T-helper 1 cell treated with Interleukin-12 subunit alpha and Interleukin-12 subunit beta and Interleukin-4 antibody, amounts not matched to agents 30 μg/mL and 1 μg/mL, for 36 hours (primary cell): Measurements from ENCODE around the gene CCDC127.

ENCODE experiments used
- H3K27ac Mint-ChIP-seq: one replicate; pipeline ENCODE4 v1.8.0; 2021; ENCODE audit warnings: mild to moderate bottlenecking, mixed read lengths
- H3K27me3 Mint-ChIP-seq: one replicate; pipeline ENCODE4 v1.8.0; 2021; ENCODE audit warnings: low read depth, mixed read lengths
- H3K36me3 Mint-ChIP-seq: one replicate; pipeline ENCODE4 v1.8.0; 2021; ENCODE audit warnings: low read depth, mixed read lengths
- H3K4me1 Mint-ChIP-seq: one replicate; pipeline ENCODE4 v1.8.0; 2021; ENCODE audit warnings: low read depth, mixed read lengths
- H3K4me3 Mint-ChIP-seq: one replicate; pipeline ENCODE4 v1.8.0; 2021; ENCODE audit warnings: mild to moderate bottlenecking, moderate library complexity, mixed read lengths
- H3K9me3 Mint-ChIP-seq: one replicate; pipeline ENCODE4 v1.8.0; 2021; ENCODE audit warnings: mixed read lengths

Gene CCDC127

GRCh38 chr5:192691-192969 lies 25.3 kb downstream of the CCDC127 start:
- H3K27me3 Mint-ChIP-seq: no peaks in the 10 kb centered on the region
- H3K4me3 Mint-ChIP-seq: no peak overlapping the region
- H3K4me1 Mint-ChIP-seq: peaks cover 8% of the 10 kb centered on the region
- no peaks in the 10 kb centered on the region for H3K9me3 Mint-ChIP-seq
- no peak overlapping the region for H3K27ac Mint-ChIP-seq
- H3K36me3 Mint-ChIP-seq: no peaks in the 10 kb centered on the region

GRCh38 chr5:191949-192690 lies 25.8 kb downstream of the CCDC127 start:
- Mint-ChIP-seq H3K4me1 (peaks cover 8% of the 10 kb centered on the region), H3K9me3 (no peaks in the 10 kb centered on the region), H3K27me3 (no peaks in the 10 kb centered on the region), H3K27ac (no peak overlapping the region), H3K36me3 (no peaks in the 10 kb centered on the region), H3K4me3 (no peak overlapping the region)

GRCh38 chr5:191036-191948 lies 26.7 kb downstream of the CCDC127 start, which contains the start of gene LRRC14B:
Gene LRRC14B, plus strand, starts transcription at chr5:191495. Its CDS starts 44 bp downstream, at chr5:191539.
- H3K27ac Mint-ChIP-seq: no peak within 1 kb of the TSS
- no peaks in the 10 kb centered on the region for H3K36me3 Mint-ChIP-seq
- no peak within 1 kb of the TSS for H3K4me3 Mint-ChIP-seq
- H3K9me3 Mint-ChIP-seq: no peaks in the 10 kb centered on the region
- peaks cover 8% of the 10 kb centered on the region for H3K4me1 Mint-ChIP-seq
- no peaks in the 10 kb centered on the region for H3K27me3 Mint-ChIP-seq

GRCh38 chr5:190366-191035 lies 27.5 kb downstream of the CCDC127 start:
- Mint-ChIP-seq H3K27ac (no peak overlapping the region), H3K4me1 (peaks cover 8% of the 10 kb centered on the region), H3K9me3 (no peaks in the 10 kb centered on the region), H3K27me3 (no peaks in the 10 kb centered on the region), H3K4me3 (no peak overlapping the region), H3K36me3 (no peaks in the 10 kb centered on the region)

GRCh38 chr5:189976-190365 lies 28.0 kb downstream of the CCDC127 start:
- Mint-ChIP-seq H3K9me3 (no peaks in the 10 kb centered on the region), H3K27ac (no peak overlapping the region), H3K27me3 (no peaks in the 10 kb centered on the region), H3K4me3 (no peak overlapping the region), H3K36me3 (no peaks in the 10 kb centered on the region), H3K4me1 (peaks cover 8% of the 10 kb centered on the region)

- H3K36me3 Mint-ChIP-seq: no peaks in the 10 kb centered on the region
- H3K27me3 Mint-ChIP-seq: no peaks in the 10 kb centered on the region
- H3K4me3 Mint-ChIP-seq: no peak overlapping the region
- no peak overlapping the region for H3K27ac Mint-ChIP-seq
- H3K9me3 Mint-ChIP-seq: no peaks in the 10 kb centered on the region
- peaks cover 8% of the 10 kb centered on the region for H3K4me1 Mint-ChIP-seq
These were observed 28.5 kb downstream of the CCDC127 start for GRCh38 chr5:189486-189885.

- H3K27me3 Mint-ChIP-seq: no peaks in the 10 kb centered on the region
- no peaks in the 10 kb centered on the region for H3K36me3 Mint-ChIP-seq
- H3K4me1 Mint-ChIP-seq: peaks cover 8% of the 10 kb centered on the region
- H3K27ac Mint-ChIP-seq: peak overlapping the region; percentile 41
- no peaks in the 10 kb centered on the region for H3K9me3 Mint-ChIP-seq
- H3K4me3 Mint-ChIP-seq: no peak overlapping the region
These were observed 29.2 kb downstream of the CCDC127 start for GRCh38 chr5:188488-189481.

GRCh38 chr5:187617-188451 lies 30.1 kb downstream of the CCDC127 start:
- H3K27ac Mint-ChIP-seq: no peak overlapping the region
- no peaks in the 10 kb centered on the region for H3K9me3 Mint-ChIP-seq

GRCh38 chr5:187042-187431 lies 30.9 kb downstream of the CCDC127 start:
- Mint-ChIP-seq H3K36me3 (no peaks in the 10 kb centered on the region), H3K9me3 (no peaks in the 10 kb centered on the region), H3K4me1 (peaks cover 8% of the 10 kb centered on the region), H3K27ac (no peak overlapping the region), H3K27me3 (no peaks in the 10 kb centered on the region), H3K4me3 (no peak overlapping the region)

More at GRCh38 chr5:187617-188451, 30.1 kb downstream of the CCDC127 start:
- Mint-ChIP-seq H3K4me1 (peaks cover 8% of the 10 kb centered on the region), H3K27me3 (no peaks in the 10 kb centered on the region), H3K4me3 (no peak overlapping the region), H3K36me3 (no peaks in the 10 kb centered on the region)

- no peaks in the 10 kb centered on the region for H3K9me3 Mint-ChIP-seq
- H3K4me1 Mint-ChIP-seq: peaks cover 8% of the 10 kb centered on the region
- H3K27ac Mint-ChIP-seq: no peak overlapping the region
- H3K36me3 Mint-ChIP-seq: no peaks in the 10 kb centered on the region
- H3K4me3 Mint-ChIP-seq: no peak overlapping the region
- H3K27me3 Mint-ChIP-seq: no peaks in the 10 kb centered on the region
These were observed 31.6 kb downstream of the CCDC127 start for GRCh38 chr5:186091-187041.

- Mint-ChIP-seq H3K36me3 (no peaks in the 10 kb centered on the region), H3K9me3 (no peaks in the 10 kb centered on the region), H3K4me1 (peaks cover 7% of the 10 kb centered on the region), H3K27me3 (no peaks in the 10 kb centered on the region), H3K4me3 (no peak overlapping the region), H3K27ac (no peak overlapping the region)
These were observed 32.6 kb downstream of the CCDC127 start for GRCh38 chr5:185095-186070.
